Measurements from ENCODE around the gene SLC35F6.
A peak's percentile ranks its signal among the peaks of the same experiment; 100 is the strongest.

Gene SLC35F6, protein sequence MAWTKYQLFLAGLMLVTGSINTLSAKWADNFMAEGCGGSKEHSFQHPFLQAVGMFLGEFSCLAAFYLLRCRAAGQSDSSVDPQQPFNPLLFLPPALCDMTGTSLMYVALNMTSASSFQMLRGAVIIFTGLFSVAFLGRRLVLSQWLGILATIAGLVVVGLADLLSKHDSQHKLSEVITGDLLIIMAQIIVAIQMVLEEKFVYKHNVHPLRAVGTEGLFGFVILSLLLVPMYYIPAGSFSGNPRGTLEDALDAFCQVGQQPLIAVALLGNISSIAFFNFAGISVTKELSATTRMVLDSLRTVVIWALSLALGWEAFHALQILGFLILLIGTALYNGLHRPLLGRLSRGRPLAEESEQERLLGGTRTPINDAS

DNA sequence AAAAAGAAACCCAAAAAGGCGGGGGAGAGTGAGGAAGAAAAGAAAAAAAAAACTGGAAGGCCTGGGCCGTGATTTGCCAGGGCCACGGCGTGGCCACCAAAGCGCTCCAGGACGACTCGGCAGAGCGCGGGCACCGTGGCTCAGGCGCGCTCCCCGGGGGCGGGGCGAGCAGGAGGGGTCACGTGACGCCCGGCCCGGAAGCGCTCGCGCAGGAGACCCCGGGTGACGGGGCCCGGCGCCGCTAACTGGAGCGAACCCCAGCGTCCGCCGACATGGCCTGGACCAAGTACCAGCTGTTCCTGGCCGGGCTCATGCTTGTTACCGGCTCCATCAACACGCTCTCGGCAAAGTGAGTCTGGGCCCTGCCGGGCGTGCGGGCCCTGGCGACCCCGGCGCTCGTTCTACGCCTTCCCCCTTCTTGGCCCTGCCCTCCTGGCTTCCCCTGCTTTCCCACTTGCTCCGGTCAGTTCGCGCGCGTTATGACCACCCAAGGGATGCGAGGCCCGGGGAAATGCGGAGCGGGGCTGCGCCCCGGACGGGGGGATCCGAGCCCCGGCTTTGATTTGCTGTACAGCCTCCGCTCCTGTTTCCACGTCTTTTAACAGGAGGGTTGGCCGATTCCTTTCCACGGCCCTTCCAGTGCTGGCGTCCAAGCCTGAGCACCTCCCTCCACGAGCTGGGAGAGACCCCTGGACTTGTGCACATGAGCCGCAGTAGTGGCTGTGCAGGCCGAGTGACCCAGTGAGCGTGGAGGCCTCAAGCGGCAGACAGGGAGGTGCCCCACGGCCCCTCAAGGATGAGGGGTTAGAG lies at the start of gene SLC35F6:
TSS of gene SLC35F6 (plus strand) at position 207 of the 810 bp plus-strand sequence. CDS start at position 273, 66 bp downstream.
- DNase-seq (ENCODE audit: low spot score) = peak; percentile 81

DNA sequence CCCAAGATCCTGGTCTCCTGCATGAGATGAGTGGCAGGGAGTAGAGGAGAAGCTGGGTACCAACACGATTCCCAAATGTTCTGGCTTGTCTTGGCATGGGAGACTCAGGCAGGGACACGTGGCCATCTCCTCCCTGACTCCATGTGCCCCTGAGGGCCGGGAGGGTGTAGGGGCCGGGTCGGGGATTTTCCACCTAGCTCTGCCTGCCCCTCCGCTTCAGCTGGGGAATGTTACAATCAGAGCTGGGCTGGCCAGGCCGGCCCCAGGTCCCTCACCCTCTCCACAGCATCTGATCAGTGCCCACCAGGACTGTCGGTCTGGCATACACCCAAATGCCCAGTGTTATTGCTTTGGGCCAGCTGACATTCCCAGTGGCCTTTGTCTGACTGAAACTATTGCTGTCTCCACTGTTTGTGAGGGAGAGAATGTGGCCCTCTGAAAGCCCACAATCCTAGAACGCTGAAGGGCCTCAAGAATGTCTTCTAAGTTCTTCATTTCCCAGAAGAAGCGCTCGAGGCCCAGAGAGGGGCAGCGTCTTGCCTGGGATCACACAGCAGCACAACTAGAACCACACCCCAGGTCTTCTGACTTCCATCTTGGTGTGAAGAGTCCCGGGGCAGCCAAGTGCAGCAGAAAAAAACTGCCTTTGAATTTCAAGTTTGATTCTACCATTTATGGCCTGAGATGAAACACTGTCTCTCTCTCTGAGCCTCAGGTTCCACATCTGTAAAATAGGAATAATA lies 48.4 kb upstream of the SLC35F6 start:
- DNase-seq (ENCODE audit: low spot score) = no peak

DNA sequence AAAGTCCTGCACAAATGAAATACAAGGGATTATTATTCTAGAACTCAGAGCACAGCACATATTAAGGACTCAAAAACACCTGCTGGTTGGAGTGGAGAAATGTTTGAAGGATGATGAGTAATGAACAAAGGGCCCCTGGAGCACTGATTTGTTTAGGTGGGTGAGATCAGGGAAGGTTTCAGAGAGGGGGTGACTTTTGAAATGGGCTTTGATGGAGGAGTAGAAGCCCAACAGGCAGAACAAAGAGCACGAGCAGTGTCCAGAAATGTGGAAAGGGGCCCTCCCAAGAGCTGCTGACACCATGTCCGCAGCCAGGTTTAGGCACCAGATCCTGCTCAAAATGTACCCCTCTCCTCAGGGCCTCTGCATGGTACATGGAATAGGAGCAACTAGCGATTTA lies 47.7 kb upstream of the SLC35F6 start:
- DNase-seq (ENCODE audit: low spot score) = no peak

DNA sequence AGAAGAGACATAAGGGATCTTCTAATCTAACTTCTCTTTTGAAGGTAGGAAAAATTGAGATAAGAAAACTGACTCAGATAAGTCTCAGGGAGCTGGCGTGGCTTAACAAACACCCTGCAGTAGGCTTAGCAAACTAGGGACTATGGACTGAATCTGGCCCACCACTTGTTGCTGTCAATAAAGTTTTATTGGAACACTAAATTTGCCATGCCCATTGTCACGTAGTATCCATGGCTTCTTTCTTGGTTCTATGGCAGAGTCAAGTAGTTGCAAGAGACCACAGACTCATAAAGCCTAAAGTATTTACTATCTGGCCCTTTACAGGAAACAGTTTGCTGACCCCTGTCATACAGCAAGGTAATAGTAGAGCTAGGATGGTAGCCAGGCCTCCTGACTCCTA lies 47.3 kb upstream of the SLC35F6 start:
- DNase-seq (ENCODE audit: low spot score) = no peak

DNA sequence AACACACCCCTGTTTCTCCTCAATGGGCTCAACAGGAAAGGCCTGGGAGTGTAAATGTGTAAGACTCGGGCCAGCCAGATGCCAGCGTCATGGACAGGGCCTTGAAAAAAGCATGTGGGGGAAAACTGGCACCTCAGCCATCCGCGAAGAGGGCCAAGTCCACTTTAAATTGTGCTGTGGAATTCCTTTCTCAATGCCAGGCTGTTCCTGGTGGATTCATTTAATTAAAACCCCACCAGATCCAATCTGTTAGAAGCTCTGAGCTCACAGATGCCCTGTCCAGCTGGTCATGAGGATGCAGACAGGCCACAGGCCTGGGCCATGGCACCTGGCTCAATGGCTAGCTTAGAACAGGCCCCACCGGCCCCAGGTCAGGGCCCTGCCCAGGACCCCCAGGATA lies 46.7 kb upstream of the SLC35F6 start:
- DNase-seq (ENCODE audit: low spot score) = no peak

DNA sequence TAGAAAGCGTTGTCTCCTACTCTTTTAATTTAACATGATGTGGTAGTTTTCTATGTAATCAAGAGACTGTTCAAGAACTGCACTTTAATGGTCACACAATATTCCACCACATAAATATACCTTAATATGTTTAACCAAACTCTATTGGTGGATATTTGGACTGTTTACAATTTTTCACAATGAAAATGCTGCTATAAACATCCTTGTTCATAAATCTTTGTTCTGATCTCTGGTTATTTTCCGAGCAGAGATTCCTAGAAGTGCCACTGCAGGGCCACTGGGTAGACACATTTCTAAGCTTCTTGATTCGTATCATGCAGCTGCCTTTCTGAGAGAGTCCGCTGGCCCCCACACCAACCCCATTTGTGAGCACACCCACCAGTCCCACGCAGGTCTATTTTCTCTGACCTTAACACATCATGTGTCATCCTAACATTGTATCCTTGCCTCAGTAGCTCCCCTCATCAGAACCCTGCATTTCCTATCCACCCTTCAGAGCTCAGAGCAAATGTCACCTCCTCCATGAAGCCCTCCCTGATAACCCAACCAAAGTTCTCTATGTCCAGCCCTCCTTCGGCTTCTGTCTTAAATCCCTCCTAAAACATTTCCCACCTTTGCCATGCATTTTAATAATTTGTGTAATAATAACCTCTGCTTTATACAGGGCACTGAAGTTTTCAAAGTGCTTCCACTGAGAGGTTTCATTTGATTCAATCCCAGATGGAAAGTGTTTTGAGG lies 45.0 kb upstream of the SLC35F6 start:
- DNase-seq (ENCODE audit: low spot score) = no peak

DNA sequence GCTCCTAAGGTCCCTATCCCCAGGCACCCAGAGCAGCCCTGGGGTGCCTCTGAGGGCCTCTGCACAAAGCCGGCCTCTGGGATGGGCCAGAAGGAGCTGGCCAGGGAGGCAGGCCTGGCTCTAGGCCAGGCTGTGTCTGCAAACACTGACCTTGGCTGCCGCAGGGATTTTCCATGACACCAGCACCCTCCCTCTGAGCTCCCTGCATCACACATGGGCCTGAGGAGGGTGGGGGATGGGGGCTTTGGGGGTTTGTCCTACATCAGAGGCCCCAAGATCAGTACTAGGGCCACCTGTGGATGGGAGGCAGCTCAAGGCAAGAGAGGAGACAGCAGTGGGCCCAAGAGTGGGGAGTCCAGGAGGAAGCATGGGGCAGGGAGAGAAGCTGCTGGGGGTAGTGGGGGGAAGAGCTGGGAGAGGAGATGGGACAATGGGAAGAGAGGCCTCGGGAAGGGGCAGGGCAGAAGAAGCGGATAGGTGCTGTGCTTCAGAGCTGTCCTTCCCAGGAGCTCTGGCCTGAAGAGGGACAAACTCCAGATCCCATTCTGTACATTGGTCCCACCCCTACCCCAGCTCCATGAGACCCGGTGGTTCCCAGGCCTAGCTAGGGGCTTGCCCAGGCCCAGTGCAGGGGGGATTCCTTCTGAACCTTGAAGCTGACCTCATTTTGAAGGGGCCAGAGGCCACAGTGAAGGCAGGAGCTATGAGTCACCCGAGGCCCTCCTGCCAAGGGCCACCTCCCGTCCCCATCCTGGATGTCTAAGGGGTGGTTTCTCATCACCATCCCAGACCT lies 43.6 kb upstream of the SLC35F6 start:
- peak; percentile 32 for DNase-seq (ENCODE audit: low spot score)

DNA sequence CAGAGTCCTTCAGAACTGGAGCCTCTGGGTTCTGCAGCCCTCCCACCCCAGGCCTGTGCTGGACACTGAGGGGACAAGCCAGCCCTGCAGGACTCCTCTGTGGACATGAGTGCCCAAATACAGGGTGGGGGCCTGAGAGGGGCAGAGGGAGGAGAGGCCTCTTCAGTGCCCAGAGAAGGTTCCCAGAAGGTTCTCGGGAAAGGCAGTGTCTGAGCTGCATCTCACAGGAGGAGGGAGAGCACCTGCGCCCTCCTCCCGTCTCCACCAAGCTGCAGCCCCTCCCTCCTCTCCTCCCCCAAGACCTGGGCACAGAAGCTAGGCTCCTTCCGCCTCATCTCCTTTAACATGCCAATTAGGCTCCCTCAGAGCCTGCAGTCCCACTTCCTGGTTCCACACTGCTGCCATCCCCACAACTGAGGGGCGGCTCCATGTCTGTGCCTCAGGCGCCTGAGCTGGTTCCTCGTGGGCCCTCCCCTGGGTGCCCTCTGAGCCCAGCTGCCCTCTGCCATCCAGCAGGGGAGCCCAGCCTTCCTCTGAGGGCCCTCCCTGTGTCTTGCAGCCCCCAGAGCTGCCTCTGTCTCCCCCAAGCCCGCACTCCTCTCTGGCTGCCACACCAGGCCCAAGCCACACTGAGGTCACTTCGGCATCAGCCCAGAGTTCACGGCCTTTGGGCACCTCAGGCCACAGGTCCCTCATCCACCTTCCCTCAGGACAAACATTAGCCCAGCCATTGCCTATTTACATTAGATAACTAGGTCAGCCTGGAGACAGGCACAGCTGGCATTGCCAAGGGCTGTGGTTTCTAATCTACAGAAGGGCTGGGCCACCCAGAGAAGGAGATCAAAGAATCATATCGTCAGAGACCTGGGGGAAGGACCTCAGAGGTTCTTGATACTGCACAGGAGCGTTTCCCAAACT lies 42.7 kb upstream of the SLC35F6 start:
- DNase-seq (ENCODE audit: low spot score) = no peak

DNA sequence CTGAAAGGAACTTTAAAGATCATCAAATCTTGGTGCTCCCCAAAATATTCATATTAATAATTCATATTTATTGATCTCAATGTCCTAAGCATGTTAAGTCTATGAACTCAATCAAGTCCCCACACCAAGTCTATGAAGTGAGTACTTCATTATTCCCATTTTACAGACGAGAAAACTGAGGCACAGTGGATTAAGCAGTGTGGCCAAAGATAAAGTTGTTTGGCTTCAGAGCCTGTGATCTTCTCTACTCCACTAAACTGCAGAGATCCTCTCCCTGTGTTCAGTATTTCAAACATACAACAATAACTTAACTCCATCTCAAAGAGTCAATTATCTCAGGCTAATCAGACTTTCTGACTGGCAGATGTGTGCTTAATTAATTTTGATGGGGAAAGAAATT lies 41.8 kb upstream of the SLC35F6 start:
- no peak for DNase-seq (ENCODE audit: low spot score)

DNA sequence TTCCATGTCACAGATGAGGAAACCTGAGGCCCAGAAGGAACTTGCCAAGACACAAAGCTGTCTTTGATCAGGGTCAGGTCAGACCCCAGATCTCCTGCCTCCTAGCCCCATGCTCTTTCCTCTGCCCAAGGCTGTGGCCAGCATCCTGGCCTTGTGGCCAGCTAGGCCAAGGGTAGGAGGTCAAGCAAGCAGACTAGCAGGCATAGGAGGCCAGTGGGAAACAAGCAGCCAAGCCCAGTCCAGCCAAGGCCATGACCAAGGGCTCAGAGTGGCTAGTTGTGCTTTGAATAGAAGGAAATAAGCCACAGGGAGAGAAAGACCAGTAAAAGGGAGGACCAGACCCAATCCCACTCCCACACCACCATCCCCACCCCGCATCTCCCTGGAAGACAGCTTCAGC lies 41.2 kb upstream of the SLC35F6 start:
- no peak for DNase-seq (ENCODE audit: low spot score)

DNA sequence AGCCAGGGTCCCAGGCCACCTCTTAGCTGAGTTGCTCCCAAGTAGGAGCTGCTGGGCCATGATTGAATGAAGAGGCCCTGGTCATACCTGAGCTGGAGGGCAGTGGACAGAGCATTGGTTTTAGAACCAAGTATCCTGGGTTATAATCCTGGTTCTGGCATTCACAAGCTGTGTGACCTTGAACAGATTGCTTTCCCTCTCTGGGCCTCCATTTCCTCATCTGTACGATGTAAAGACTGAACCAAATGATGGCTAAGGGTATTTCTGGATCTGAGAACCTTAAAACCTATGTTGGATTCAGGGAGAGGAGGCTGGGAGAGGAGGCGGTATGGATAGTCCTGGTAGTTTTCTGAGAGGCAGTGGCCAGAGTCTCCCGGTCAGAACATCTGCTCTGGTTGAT lies 40.6 kb upstream of the SLC35F6 start:
- DNase-seq (ENCODE audit: low spot score) = no peak

DNA sequence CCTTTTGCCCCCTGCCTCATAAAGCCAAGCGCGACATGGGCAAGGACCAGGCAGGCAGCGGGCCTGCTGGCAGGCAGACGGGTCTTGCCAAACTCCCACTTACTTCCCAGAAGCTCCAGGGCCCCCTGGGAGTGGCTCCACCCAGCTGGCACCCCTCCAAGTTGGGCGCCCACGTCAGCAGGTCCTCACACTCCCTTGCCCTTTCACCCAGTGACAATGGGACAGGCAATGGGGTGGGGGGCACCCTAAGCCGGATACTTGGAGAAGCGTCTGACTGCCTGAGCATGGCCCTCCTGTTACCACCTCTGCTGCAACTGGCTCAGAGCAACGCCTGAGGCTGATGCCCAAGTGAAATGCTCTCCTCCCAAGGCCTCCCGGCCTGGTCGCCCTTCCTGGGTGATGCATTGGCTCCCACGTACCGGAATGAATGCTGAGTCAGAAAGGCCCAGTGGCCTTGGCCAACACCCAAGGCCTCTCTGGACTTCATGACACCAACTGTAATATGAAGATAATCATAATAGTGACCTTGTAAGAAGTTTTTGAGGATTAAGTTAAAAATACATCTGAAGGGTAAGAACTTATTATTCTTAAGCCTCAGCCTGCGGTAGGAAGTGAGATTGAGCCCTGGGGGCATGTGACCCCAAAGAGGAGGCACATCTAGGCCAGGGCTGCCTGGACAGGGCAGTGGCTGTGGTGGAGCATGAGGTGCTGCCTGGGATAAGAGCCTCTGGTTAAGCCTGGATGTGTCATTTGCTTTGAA lies 39.9 kb upstream of the SLC35F6 start:
- DNase-seq (ENCODE audit: low spot score) = no peak

DNA sequence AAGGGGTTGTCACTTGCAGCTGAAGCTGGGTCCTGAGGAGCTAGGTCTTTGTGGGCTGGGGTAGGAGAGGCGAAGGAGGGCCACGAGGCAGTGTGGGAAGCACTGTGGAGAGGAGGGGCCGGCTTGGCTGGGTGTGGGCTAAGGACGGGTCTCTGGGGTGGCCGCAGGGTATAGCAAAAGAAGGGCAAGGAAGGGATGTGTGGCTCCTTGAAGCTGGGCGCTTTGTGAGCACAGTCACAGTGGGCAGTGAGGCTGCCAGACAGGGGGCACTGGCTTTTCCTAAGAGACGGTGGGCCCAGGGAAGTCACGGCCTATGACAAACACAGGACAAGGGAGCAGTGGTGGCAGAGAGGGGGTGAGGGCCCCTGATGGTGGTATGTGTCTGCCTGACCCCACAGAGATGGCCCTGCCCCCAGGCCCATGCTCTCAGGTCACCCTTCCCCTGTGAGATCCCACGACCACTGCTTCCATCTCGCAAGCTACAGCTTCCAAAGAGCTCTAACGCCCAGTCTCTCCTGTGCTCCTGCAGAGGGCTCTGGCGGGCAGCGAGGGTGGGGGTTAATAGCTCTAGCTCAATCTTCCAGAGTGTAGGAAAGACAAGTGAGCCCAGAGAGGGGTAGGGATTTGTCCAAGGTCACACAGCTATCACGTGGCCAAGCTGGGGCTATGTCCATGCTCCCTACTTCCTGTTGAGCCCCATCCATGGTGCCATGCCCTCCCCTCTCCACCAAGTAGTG lies 39.1 kb upstream of the SLC35F6 start:
- DNase-seq (ENCODE audit: low spot score) = no peak

DNA sequence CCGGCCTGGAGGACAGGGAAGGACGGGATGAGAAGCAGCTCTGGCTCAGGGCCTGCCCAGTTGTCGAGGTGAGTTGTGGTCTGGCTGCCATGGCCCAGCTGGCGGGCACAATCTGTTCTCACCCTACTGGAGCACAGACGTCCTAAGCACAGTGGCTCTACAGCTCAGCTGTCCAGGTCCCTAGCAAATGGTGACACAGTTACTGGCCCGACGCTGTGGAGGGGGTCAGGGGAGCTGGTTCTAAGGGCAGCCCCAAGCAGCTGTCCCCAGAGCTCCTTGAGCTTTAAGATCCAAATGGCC lies 38.6 kb upstream of the SLC35F6 start:
- no peak for DNase-seq (ENCODE audit: low spot score)

DNA sequence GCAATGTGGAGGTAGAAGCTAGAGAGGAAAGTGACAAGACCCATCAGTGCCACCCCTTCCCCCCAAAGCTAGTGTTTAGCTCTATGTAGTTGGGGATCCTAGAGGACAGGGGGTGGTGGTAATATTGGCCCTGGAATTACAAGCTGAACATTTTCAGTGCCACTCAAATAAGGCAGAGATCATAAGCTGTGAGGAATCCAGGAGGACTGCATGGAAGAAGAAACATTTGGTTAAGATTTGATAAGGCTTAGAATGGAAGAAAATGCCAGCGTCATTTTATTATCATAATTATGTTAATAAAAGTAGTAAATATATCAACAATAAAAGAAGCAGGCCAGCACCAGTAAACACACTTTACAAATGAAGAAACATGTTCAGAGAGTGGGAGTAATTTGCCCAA lies 37.9 kb upstream of the SLC35F6 start:
- no peak for DNase-seq (ENCODE audit: low spot score)

DNA sequence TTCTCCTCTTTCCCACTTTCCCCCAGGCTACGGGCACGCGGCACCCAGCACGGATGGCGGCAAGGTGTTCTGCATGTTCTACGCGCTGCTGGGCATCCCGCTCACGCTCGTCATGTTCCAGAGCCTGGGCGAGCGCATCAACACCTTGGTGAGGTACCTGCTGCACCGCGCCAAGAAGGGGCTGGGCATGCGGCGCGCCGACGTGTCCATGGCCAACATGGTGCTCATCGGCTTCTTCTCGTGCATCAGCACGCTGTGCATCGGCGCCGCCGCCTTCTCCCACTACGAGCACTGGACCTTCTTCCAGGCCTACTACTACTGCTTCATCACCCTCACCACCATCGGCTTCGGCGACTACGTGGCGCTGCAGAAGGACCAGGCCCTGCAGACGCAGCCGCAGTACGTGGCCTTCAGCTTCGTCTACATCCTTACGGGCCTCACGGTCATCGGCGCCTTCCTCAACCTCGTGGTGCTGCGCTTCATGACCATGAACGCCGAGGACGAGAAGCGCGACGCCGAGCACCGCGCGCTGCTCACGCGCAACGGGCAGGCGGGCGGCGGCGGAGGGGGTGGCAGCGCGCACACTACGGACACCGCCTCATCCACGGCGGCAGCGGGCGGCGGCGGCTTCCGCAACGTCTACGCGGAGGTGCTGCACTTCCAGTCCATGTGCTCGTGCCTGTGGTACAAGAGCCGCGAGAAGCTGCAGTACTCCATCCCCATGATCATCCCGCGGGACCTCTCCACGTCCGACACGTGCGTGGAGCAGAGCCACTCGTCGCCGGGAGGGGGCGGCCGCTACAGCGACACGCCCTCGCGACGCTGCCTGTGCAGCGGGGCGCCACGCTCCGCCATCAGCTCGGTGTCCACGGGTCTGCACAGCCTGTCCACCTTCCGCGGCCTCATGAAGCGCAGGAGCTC lies 36.2 kb upstream of the SLC35F6 start:
- no peak for DNase-seq (ENCODE audit: low spot score)

DNA sequence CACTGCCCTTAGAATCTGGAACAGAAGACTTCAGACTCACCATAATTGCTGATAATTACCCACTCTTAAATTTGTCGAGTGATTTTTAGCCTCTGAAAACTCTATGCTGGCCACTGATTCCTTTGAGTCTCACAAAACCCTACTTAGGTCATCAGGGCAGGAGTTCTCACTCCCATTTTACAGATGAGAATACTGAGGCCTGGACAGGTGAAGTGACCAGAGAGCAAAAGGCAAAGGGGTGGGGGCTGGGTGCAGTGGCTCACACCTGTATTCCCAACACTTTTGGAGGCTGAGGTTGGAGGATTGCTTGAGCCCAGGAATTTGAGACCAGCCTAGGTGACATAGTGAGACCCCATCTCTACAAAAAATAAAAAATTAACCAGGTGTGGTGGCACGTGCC lies 34.8 kb upstream of the SLC35F6 start:
- no peak for DNase-seq (ENCODE audit: low spot score)
